Peyer's patch (tissue), 4 donors: ENCODE measurements around the gene MBNL2. TPM values are rescaled to one million over a fixed set of nuclear protein-coding genes. Genes with fewer than 3 reads are reported as not detected.

Source experiments
- DNase-seq, 3 donors: peaks; one replicate each; pipeline ENCODE4 v3.0.0-alpha.2; 2017 to 2019
- H3K27ac ChIP-seq, 4 donors: fragments of 200-600 bp; sonication (generic); one replicate each; pipeline ENCODE4 v1.5.1; 2016 to 2019
- H3K27me3 ChIP-seq, 2 donors: fragments of 200-600 bp; sonication (generic); one replicate each; pipeline ENCODE4 v1.5.1; 2019
- H3K36me3 ChIP-seq, 3 donors: fragments of 200-600 bp; sonication (generic); one replicate each; pipeline ENCODE4 v1.5.1; 2016 to 2019
- H3K4me1 ChIP-seq, 4 donors: fragments of 200-600 bp; sonication (generic); one replicate each; pipeline ENCODE4 v1.5.1; 2016 to 2019
- H3K4me3 ChIP-seq, 4 donors: fragments of 200-600 bp; sonication (generic); 1 replicate in 3 of 4; 2 replicates in 1 of 4; pipeline ENCODE4 v1.5.1; 2016 to 2019; ENCODE audit warnings: mild to moderate bottlenecking in 1 of 4
- H3K9me3 ChIP-seq, 4 donors: fragments of 200-600 bp; sonication (generic); one replicate each; pipeline ENCODE4 v1.5.1; 2016 to 2019; ENCODE audit warnings: mild to moderate bottlenecking in 1 of 4
- CTCF ChIP-seq, 6 experiments: fragments of 450-650 bp in 4 of 6; fragments of 200-600 bp in 2 of 6; sonication (generic) in 1 of 6; IDR thresholded peaks; one replicate each; pipeline ENCODE4 v1.5.1; 2017 to 2019; ENCODE audit warnings: antibody characterized with exemption in 6 of 6, mild to moderate bottlenecking in 3 of 6, moderate library complexity in 1 of 6
- POLR2A ChIP-seq, 2 donors: fragments of 450-650 bp; IDR thresholded peaks; one replicate each; pipeline ENCODE4 v1.5.1; 2017; ENCODE audit warnings: antibody characterized with exemption in 2 of 2, mild to moderate bottlenecking in 2 of 2, moderate library complexity in 2 of 2
- total RNA-seq, 4 donors: library from RNA; depleted of rRNA; stranded (reverse); fragments of >200 nt; gene quantifications; one replicate each; pipeline ENCODE4 v1.1.0, GENCODE V29; 2016

MBNL2 gene
- total RNA-seq, 4 donors from 2014 or later = 27.0 to 44.6 (median 36.3) TPM

DNA sequence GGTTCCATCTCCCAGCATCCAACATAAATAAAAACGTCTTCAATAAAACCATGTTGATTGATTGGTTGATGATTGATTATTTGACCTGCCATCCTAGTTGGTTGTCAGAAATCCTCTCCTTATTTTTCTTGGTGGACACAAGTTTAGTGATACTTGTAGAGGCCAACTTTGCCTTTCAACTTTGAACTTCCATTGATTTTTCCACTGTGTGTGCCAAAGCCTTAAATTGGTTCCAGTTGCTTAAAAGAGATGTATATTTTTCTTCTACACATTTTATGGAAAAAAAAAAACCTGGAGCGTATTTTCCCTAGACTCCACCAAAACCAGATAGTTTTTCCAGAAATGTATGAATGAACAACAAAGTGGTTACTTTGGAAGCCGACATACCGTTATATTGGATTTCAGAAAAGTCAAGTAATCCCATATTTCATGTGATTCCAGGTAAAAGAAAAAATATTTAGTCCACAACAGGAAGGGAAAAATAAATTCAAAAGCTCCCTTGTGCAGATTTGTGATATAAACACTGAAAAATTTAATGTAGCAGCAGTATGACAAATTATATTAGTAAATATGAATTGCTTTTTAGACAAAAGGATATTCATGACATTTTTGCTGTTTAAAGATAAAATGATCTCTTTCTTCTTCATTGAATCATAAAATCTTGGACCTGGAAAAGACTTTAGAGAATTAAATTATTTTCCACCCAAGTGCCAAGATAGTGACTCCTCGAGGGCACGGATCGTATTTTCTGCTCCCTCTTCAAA, 85.2 kb downstream of the MBNL2 start:
- Histone ChIP-seq H3K4me1 (peaks cover 0 to 9% (median 0%) of the 10 kb centered on the region in 4 donors), H3K27me3 (no peaks in the 10 kb centered on the region), H3K27ac (no peak overlapping the region), H3K9me3 (no peaks in the 10 kb centered on the region), H3K4me3 (no peak overlapping the region), H3K36me3 (no peaks in the 10 kb centered on the region)
- no peak for TF ChIP-seq POLR2A (IDR thresholded peaks at IDR 0.05)
- TF ChIP-seq CTCF (IDR thresholded peaks at IDR 0.05) = no peak
- no peak for DNase-seq

GRCh38 chr13:97307882-97308624, 85.9 kb downstream of the MBNL2 start:
- no peak overlapping the region for H3K4me3 ChIP-seq
- no peaks in the 10 kb centered on the region for H3K27me3 ChIP-seq
- H3K27ac ChIP-seq = no peak overlapping the region
- H3K36me3 ChIP-seq = no peaks in the 10 kb centered on the region
- no peak for DNase-seq
- TF ChIP-seq CTCF (IDR thresholded peaks at IDR 0.05) (no peak), POLR2A (IDR thresholded peaks at IDR 0.05) (no peak)
- peaks cover 0 to 9% (median 0%) of the 10 kb centered on the region in 4 donors for H3K4me1 ChIP-seq
- H3K9me3 ChIP-seq = no peaks in the 10 kb centered on the region

DNA sequence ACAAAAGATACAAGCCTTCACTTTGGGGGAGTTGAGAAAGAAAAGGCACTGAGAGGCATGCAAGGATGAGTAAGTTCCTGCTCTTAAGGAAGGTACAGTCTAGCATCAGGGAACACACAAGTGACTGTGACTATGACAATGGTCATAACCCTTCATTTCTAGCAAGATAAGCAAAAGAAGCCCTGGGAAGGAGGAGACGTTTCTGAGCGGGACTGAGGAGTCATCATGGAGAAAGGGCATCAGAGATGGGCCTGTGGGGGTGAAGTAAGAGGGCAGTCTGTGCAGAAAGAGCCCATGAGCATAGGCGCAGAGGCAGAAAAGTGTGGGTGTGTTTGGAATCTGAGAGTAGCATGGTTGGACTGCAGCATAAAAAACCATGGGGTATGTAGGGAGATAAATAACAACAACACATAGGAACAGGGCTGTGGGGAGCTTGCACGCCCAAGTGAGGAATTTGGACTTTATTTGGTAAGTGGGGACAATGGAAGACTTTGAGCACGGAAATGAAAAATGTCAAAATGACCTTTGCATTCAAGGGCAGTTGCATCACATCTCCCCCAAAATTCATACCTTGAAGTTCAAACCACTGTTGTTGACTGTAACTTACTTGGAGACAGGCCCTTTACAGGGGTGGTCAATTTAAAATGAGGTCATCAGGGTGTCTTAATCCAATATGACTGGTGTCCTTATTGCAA, 86.7 kb downstream of the MBNL2 start:
- Histone ChIP-seq H3K27me3 (no peaks in the 10 kb centered on the region), H3K4me3 (no peak overlapping the region), H3K27ac (no peak overlapping the region), H3K36me3 (no peaks in the 10 kb centered on the region), H3K9me3 (no peaks in the 10 kb centered on the region), H3K4me1 (peaks cover 0 to 9% (median 0%) of the 10 kb centered on the region in 4 donors)
- TF ChIP-seq CTCF (IDR thresholded peaks at IDR 0.05) (no peak), POLR2A (IDR thresholded peaks at IDR 0.05) (no peak)
- no peak for DNase-seq

DNA sequence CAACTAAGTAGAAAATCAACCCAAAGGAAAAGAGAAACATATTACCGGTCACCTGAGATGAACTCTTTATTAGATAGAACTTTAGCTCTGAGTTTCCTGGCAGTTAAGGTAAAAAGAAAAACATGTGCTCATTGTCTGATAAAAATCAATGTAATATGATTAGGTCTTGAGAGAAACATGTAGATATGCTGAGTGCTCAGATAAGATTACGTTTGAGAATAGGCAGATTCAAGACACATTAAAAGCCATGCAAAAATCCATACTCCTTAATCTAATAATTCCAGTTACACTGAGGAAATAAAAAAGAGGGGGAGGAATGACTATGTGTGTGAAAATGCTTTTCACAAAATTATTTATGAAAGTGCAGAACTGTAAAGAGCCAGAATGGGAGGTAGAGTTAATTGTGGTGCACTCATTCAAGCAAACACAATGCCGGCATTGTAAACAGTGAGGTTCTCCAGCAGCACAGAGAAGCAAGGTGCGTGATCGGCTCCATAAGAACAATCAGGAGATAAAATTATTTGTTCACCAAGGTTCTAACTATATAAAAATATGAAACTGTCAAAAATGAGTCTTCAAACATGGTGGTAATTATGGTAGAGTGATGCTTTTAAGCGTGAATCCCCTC, 88.8 kb downstream of the MBNL2 start:
- Histone ChIP-seq H3K27ac (no peak overlapping the region), H3K4me1 (peaks cover 0 to 9% (median 0%) of the 10 kb centered on the region in 4 donors)

More for the DNA sequence above, 88.8 kb downstream of the MBNL2 start:
- TF ChIP-seq POLR2A (IDR thresholded peaks at IDR 0.05) (no peak), CTCF (IDR thresholded peaks at IDR 0.05) (no peak)
- no peak for DNase-seq
- Histone ChIP-seq H3K9me3 (no peaks in the 10 kb centered on the region), H3K4me3 (no peak overlapping the region), H3K27me3 (no peaks in the 10 kb centered on the region), H3K36me3 (no peaks in the 10 kb centered on the region)
